Breast epithelium (tissue), 4 donors: ENCODE results near the gene TPGS2. TPM values are rescaled to one million over a fixed set of nuclear protein-coding genes. Genes with fewer than 3 reads are reported as not detected.
A peak's percentile ranks its signal among the peaks of the same experiment; 100 is the strongest.

ENCODE experiments used
- DNase-seq, 2 donors: peaks; one replicate each; pipeline ENCODE4 v3.0.0-alpha.2; 2019; ENCODE audit warnings: low spot score in 2 of 2
- H3K27ac ChIP-seq, 2 donors: fragments of 200-600 bp; sonication (generic) in 1 of 2; one replicate each; pipeline ENCODE4 v1.5.1; 2016 to 2019; ENCODE audit warnings: mild to moderate bottlenecking in 1 of 2
- H3K27me3 ChIP-seq, 2 donors: fragments of 200-600 bp; sonication (generic) in 1 of 2; one replicate each; pipeline versions ENCODE4 v1.5.1 to v1.6.0; 2017 to 2019; ENCODE audit warnings: control low read depth in 1 of 2, mild to moderate bottlenecking in 1 of 2
- H3K36me3 ChIP-seq: fragments of 200-600 bp; one replicate; pipeline ENCODE4 v1.5.1; 2019
- H3K4me1 ChIP-seq, 2 donors: fragments of 200-600 bp; sonication (generic); one replicate each; pipeline ENCODE4 v1.5.1; 2016 to 2019; ENCODE audit warnings: control low read depth in 1 of 2
- H3K4me3 ChIP-seq, 3 donors: fragments of 200-600 bp; sonication (generic); 1 replicate in 2 of 3; 2 replicates in 1 of 3; pipeline ENCODE4 v1.5.1; 2016 to 2019; ENCODE audit warnings: mild to moderate bottlenecking in 3 of 3, moderate library complexity in 2 of 3
- H3K9me3 ChIP-seq, 2 donors: fragments of 200-600 bp; sonication (generic) in 1 of 2; one replicate each; pipeline ENCODE4 v1.5.1; 2016 to 2019; ENCODE audit warnings: control low read depth in 1 of 2
- CTCF ChIP-seq, 3 donors: fragments of 450-650 bp; IDR thresholded peaks; one replicate each; pipeline ENCODE4 v1.5.1; 2016 to 2017; ENCODE audit warnings: antibody characterized with exemption in 3 of 3, mild to moderate bottlenecking in 3 of 3, moderate library complexity in 3 of 3
- POLR2A ChIP-seq: fragments of 450-650 bp; IDR thresholded peaks from one replicate; pipeline ENCODE4 v1.6.1; 2016; ENCODE audit warnings: antibody characterized with exemption, mild to moderate bottlenecking, moderate library complexity
- POLR2AphosphoS5 ChIP-seq, 3 donors: sonication (generic); formaldehyde crosslinking; IDR thresholded peaks; one replicate each; pipeline ENCODE4 v1.6.1; 2017; ENCODE audit warnings: antibody characterized with exemption in 3 of 3
- intact Hi-C: fragments of 100-400 bp; cut with DNase I; formaldehyde crosslinking; loops from one replicate; pipeline ENCODE4 v1.15.1; 2023; ENCODE audit warnings: low total_unique reads
- total RNA-seq, 3 donors: library from RNA; depleted of rRNA; stranded (reverse); fragments of >200 nt; gene quantifications; one replicate each; pipeline ENCODE4 v1.1.0, GENCODE V29; 2016

TPGS2 gene
- total RNA-seq, 3 donors from 2014 or later, result 70.8 to 98.7 (median 91.8) TPM

GRCh38 chr18:36849288-36850006 lies 20.6 kb upstream of the TPGS2 start:
- Histone ChIP-seq H3K4me3 (no peak overlapping the region), H3K36me3 (no peaks in the 10 kb centered on the region), H3K4me1 (no peaks in the 10 kb centered on the region), H3K27ac (no peak overlapping the region), H3K9me3 (peaks cover 0 to 8% of the 10 kb centered on the region in 2 donors), H3K27me3 (no peaks in the 10 kb centered on the region)
- intact Hi-C loops, result no loop called here
- TF ChIP-seq POLR2A, result no peak
- no peak for TF ChIP-seq CTCF (IDR thresholded peaks at IDR 0.05)
- no peak for TF ChIP-seq POLR2AphosphoS5 (IDR thresholded peaks at IDR 0.05)
- DNase-seq, result no peak

GRCh38 chr18:36848609-36849008 lies 19.8 kb upstream of the TPGS2 start:
- TF ChIP-seq CTCF (IDR thresholded peaks at IDR 0.05) (no peak), POLR2AphosphoS5 (IDR thresholded peaks at IDR 0.05) (no peak), POLR2A (no peak)
- no peaks in the 10 kb centered on the region for H3K4me1 ChIP-seq
- no peak for DNase-seq
- H3K27ac ChIP-seq, result no peak overlapping the region
- intact Hi-C loops, result no loop called here
- no peaks in the 10 kb centered on the region for H3K36me3 ChIP-seq
- H3K4me3 ChIP-seq, result no peak overlapping the region
- H3K27me3 ChIP-seq, result no peaks in the 10 kb centered on the region
- peaks cover 0 to 8% of the 10 kb centered on the region in 2 donors for H3K9me3 ChIP-seq

- no peak for TF ChIP-seq POLR2AphosphoS5 (IDR thresholded peaks at IDR 0.05)
- no peak for TF ChIP-seq CTCF (IDR thresholded peaks at IDR 0.05)
- TF ChIP-seq POLR2A, result no peak
- H3K9me3 ChIP-seq, result no peaks in the 10 kb centered on the region
- no peak for DNase-seq
- H3K27me3 ChIP-seq, result no peaks in the 10 kb centered on the region
- intact Hi-C loops, result no loop called here
- no peaks in the 10 kb centered on the region for H3K36me3 ChIP-seq
- no peaks in the 10 kb centered on the region for H3K4me1 ChIP-seq
- H3K27ac ChIP-seq, result no peak overlapping the region
- peak overlapping the region in 1 of 3 donors; percentile 14 for H3K4me3 ChIP-seq
Observed at GRCh38 chr18:36843784-36844183, 15.0 kb upstream of the TPGS2 start.

GRCh38 chr18:36843199-36843598 lies 14.4 kb upstream of the TPGS2 start:
- Histone ChIP-seq H3K27ac (no peak overlapping the region), H3K36me3 (no peaks in the 10 kb centered on the region), H3K9me3 (no peaks in the 10 kb centered on the region), H3K27me3 (no peaks in the 10 kb centered on the region), H3K4me1 (no peaks in the 10 kb centered on the region), H3K4me3 (no peak overlapping the region)
- intact Hi-C loops, result no loop called here
- no peak for TF ChIP-seq POLR2AphosphoS5 (IDR thresholded peaks at IDR 0.05)
- TF ChIP-seq POLR2A, result no peak
- no peak for TF ChIP-seq CTCF (IDR thresholded peaks at IDR 0.05)
- DNase-seq, result no peak

- no peak for DNase-seq
- H3K4me1 ChIP-seq, result no peaks in the 10 kb centered on the region
- H3K4me3 ChIP-seq, result no peak overlapping the region
- no peaks in the 10 kb centered on the region for H3K27me3 ChIP-seq
- no peaks in the 10 kb centered on the region for H3K9me3 ChIP-seq
- intact Hi-C loops, result loop anchor here (5.0 kb wide), 1 partner anchor 692 kb away; no protein-coding TSS in a partner anchor
- H3K36me3 ChIP-seq, result no peaks in the 10 kb centered on the region
- no peak for TF ChIP-seq POLR2A
- TF ChIP-seq POLR2AphosphoS5 (IDR thresholded peaks at IDR 0.05), result no peak
- TF ChIP-seq CTCF (IDR thresholded peaks at IDR 0.05), result no peak
- no peak overlapping the region for H3K27ac ChIP-seq
Observed at GRCh38 chr18:36839835-36840234, 11.0 kb upstream of the TPGS2 start.
